ENCODE data around the gene EFHD2.

The EFHD2 gene

DNA sequence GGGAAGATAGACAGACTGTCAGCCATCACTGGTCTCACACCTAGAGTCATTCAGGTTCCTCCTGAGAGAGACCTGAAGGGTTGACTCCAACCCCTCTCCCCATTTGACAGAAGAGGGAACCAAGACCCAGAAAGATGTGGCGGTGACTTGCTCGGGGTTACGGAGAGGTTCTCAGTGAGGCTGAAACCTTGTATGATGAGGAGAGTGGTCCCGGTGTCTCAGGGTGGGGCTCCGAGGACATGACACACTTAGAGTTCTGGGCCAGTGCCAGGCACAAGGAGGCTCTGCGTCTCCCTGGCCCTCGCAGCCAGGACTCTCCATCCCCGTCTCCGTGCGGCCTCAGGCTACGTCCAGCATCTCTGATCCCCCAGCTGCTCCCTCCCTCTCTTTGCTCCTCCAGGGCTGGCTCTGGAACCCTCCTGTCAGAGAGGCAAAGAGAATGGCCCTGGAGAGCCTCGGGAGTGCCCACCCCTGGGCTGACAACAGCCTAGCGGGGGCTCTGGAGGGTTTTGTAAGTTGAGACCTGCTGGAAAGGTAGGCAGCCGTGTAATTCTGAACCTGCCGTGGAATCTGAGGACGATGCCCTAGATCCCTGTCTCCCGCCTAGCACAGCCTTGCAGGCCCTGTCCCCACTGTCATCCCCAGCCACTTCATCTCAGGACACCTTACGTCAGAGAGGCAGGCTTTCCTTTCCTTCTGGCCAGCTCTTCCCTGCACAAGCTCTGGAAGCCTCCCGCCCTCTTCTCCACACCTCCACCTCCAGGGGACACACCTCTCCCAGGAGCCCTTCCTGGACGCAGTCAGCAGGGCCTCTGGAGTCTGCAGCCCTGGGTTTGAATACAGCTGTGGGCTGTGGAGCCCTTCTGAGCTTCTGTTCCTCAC lies 4.1 kb downstream of the EFHD2 start:
- Histone ChIP-seq H2AFZ (ENCODE audit: low read depth, low read length) (no peak overlapping the region), H3K79me2 (ENCODE audit: low read length) (peaks cover 48% of the 10 kb centered on the region), H3K9me3 (ENCODE audit: insufficient read depth, low read length) (no peaks in the 10 kb centered on the region), H4K20me1 (ENCODE audit: insufficient read depth, low read length) (peaks cover 32% of the 10 kb centered on the region), H3K4me2 (ENCODE audit: low read length) (no peak overlapping the region), H3K4me3 (ENCODE audit: low read length) (no peak overlapping the region), H3K27me3 (ENCODE audit: low read depth, low read length) (peaks cover 2% of the 10 kb centered on the region; the same call in 1 of the 2 replicates), H3K9ac (ENCODE audit: low read length) (no peak overlapping the region), H3K36me3 (replicated peaks; ENCODE audit: low read depth, low read length) (peaks cover 9% of the 10 kb centered on the region), H3K27ac (ENCODE audit: low read length) (no peak overlapping the region), H3K4me1 (ENCODE audit: low read length) (peaks cover 46% of the 10 kb centered on the region)
- TF ChIP-seq, protein P1, sequence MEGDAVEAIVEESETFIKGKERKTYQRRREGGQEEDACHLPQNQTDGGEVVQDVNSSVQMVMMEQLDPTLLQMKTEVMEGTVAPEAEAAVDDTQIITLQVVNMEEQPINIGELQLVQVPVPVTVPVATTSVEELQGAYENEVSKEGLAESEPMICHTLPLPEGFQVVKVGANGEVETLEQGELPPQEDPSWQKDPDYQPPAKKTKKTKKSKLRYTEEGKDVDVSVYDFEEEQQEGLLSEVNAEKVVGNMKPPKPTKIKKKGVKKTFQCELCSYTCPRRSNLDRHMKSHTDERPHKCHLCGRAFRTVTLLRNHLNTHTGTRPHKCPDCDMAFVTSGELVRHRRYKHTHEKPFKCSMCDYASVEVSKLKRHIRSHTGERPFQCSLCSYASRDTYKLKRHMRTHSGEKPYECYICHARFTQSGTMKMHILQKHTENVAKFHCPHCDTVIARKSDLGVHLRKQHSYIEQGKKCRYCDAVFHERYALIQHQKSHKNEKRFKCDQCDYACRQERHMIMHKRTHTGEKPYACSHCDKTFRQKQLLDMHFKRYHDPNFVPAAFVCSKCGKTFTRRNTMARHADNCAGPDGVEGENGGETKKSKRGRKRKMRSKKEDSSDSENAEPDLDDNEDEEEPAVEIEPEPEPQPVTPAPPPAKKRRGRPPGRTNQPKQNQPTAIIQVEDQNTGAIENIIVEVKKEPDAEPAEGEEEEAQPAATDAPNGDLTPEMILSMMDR (IDR thresholded peaks at IDR 0.05; ENCODE audit: low read depth, low read length) = no peak
- TF ChIP-seq EZH2phosphoT487 (IDR thresholded peaks at IDR 0.05; ENCODE audit: low read depth) = no peak

- peaks cover 55% of the 10 kb centered on the region for H3K79me2 ChIP-seq (ENCODE audit: low read length)
- no peak overlapping the region for H3K4me3 ChIP-seq (ENCODE audit: low read length)
- H3K9ac ChIP-seq (ENCODE audit: low read length) = no peak overlapping the region
- no peak overlapping the region for H3K4me2 ChIP-seq (ENCODE audit: low read length)
- H3K36me3 ChIP-seq (replicated peaks; ENCODE audit: low read depth, low read length) = peaks cover 9% of the 10 kb centered on the region
- H3K27me3 ChIP-seq (ENCODE audit: low read depth, low read length) = no peaks in the 10 kb centered on the region
- no peak for TF ChIP-seq EZH2phosphoT487 (IDR thresholded peaks at IDR 0.05; ENCODE audit: low read depth)
- TF ChIP-seq, protein P1 (IDR thresholded peaks at IDR 0.05; ENCODE audit: low read depth, low read length) = no peak
- H3K4me1 ChIP-seq (ENCODE audit: low read length) = peaks cover 46% of the 10 kb centered on the region
- no peak overlapping the region for H3K27ac ChIP-seq (ENCODE audit: low read length)
- no peak overlapping the region for H2AFZ ChIP-seq (ENCODE audit: low read depth, low read length)
- H4K20me1 ChIP-seq (ENCODE audit: insufficient read depth, low read length) = peaks cover 32% of the 10 kb centered on the region
- H3K9me3 ChIP-seq (ENCODE audit: insufficient read depth, low read length) = no peaks in the 10 kb centered on the region
Observed at GRCh38 chr1:15414445-15414983, 4.8 kb downstream of the EFHD2 start.

DNA sequence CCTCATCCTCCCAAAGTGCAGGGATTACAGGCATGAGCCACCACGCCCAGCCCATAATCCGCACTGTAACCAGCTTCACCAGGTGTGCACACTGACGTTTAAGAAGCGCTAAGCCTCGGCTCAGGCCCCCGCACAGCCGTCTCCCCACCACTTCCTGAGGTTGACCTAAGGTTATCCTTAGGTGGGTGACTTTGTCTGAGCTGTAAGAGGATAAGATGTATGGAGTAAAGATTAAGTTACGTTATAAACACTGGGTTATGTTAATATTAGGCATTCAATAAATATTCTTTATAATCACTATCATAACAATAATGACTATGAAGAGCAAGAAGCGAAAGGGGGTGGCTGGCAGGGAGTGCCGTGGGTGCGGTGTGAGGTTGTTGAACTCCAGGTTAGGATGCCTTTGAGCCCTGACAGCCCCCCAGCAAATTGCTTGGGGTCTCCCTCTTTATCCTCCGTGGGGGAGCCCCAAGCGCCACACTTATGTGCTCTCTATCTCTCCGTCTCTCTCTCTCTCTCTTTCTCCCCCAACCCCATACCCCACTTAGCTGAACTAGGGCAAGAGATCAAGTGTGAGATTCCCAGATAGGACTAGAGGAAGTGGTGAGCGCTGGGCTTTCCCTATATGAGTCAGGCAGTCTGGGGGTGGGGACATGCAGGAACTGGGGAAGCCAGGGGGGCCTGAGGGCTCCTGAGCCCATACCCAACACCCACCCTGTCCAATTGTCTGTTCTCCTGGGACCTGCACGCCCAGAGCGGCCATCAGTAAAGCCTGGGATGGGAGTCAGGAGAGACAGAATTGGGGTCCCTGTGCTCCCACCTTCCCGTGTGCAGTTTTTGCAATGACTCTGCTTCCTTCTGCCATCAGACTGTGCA lies 7.6 kb downstream of the EFHD2 start:
- H3K4me1 ChIP-seq (ENCODE audit: low read length) = peaks cover 37% of the 10 kb centered on the region
- peak overlapping the region; percentile 84 for H3K27ac ChIP-seq (ENCODE audit: low read length)
- no peaks in the 10 kb centered on the region for H3K27me3 ChIP-seq (ENCODE audit: low read depth, low read length)
- peaks cover 19% of the 10 kb centered on the region for H4K20me1 ChIP-seq (ENCODE audit: insufficient read depth, low read length)
- no peaks in the 10 kb centered on the region for H3K9me3 ChIP-seq (ENCODE audit: insufficient read depth, low read length)
- TF ChIP-seq, protein P1 (IDR thresholded peaks at IDR 0.05; ENCODE audit: low read depth, low read length) = no peak
- no peak for TF ChIP-seq EZH2phosphoT487 (IDR thresholded peaks at IDR 0.05; ENCODE audit: low read depth)
- H3K4me3 ChIP-seq (ENCODE audit: low read length) = peak overlapping the region; percentile 63
- peaks cover 9% of the 10 kb centered on the region for H3K36me3 ChIP-seq (replicated peaks; ENCODE audit: low read depth, low read length)
- H3K79me2 ChIP-seq (ENCODE audit: low read length) = peaks cover 41% of the 10 kb centered on the region
- no peak overlapping the region for H2AFZ ChIP-seq (ENCODE audit: low read depth, low read length)
- H3K4me2 ChIP-seq (ENCODE audit: low read length) = peak overlapping the region; percentile 87
- peak overlapping the region; percentile 19; the same call in 1 of the 2 replicates for H3K9ac ChIP-seq (ENCODE audit: low read length)

Data from OCI-LY3 (cell line).